ENCODE data around the gene KANK3.

Gene KANK3

GRCh38 chr19:8366121-8366581 is 23.1 kb upstream of the KANK3 start:
- no peak for TF ChIP-seq POLR2A (IDR thresholded peaks at IDR 0.05; ENCODE audit: extremely low read depth, insufficient read length)
- TF ChIP-seq CTCF (IDR thresholded peaks at IDR 0.05; ENCODE audit: low read depth, low read length), result no peak
- no peak for TF ChIP-seq MYC (IDR thresholded peaks at IDR 0.05; ENCODE audit: low read depth, low read length)
- no peak for TF ChIP-seq MAX (IDR thresholded peaks at IDR 0.05; ENCODE audit: low read depth, low read length)
- no peak for DNase-seq (ENCODE audit: low read depth)
- no peak overlapping the region for H3K4me3 ChIP-seq (ENCODE audit: low read depth, low read length)

- H3K4me3 ChIP-seq (ENCODE audit: low read depth, low read length), result peak within 1 kb of the TSS; percentile 41
- DNase-seq (ENCODE audit: low read depth), result peak; percentile 86
- TF ChIP-seq POLR2A (IDR thresholded peaks at IDR 0.05; ENCODE audit: extremely low read depth, insufficient read length) (no peak), CTCF (IDR thresholded peaks at IDR 0.05; ENCODE audit: low read depth, low read length) (no peak), MYC (IDR thresholded peaks at IDR 0.05; ENCODE audit: low read depth, low read length) (no peak), MAX (IDR thresholded peaks at IDR 0.05; ENCODE audit: low read depth, low read length) (no peak)
Observed at GRCh38 chr19:8363803-8364771, 21.0 kb upstream of the KANK3 start, which contains the start of gene ANGPTL4. Gene ANGPTL4, plus strand, starts transcription at chr19:8364155. Its CDS starts 167 bp downstream, at chr19:8364322.

GRCh38 chr19:8361921-8362793 is 19.1 kb upstream of the KANK3 start:
- no peak overlapping the region for H3K4me3 ChIP-seq (ENCODE audit: low read depth, low read length)
- DNase-seq (ENCODE audit: low read depth), result peak; percentile 44
- no peak for TF ChIP-seq POLR2A (IDR thresholded peaks at IDR 0.05; ENCODE audit: extremely low read depth, insufficient read length)
- TF ChIP-seq MAX (IDR thresholded peaks at IDR 0.05; ENCODE audit: low read depth, low read length), result no peak
- no peak for TF ChIP-seq CTCF (IDR thresholded peaks at IDR 0.05; ENCODE audit: low read depth, low read length)
- no peak for TF ChIP-seq MYC (IDR thresholded peaks at IDR 0.05; ENCODE audit: low read depth, low read length)

- TF ChIP-seq MYC (IDR thresholded peaks at IDR 0.05; ENCODE audit: low read depth, low read length) (no peak), POLR2A (IDR thresholded peaks at IDR 0.05; ENCODE audit: extremely low read depth, insufficient read length) (no peak), MAX (IDR thresholded peaks at IDR 0.05; ENCODE audit: low read depth, low read length) (no peak), CTCF (IDR thresholded peaks at IDR 0.05; ENCODE audit: low read depth, low read length) (no peak)
- H3K4me3 ChIP-seq (ENCODE audit: low read depth, low read length), result no peak overlapping the region
- no peak for DNase-seq (ENCODE audit: low read depth)
Observed at GRCh38 chr19:8360196-8360595, 17.1 kb upstream of the KANK3 start.

- no peak overlapping the region for H3K4me3 ChIP-seq (ENCODE audit: low read depth, low read length)
- TF ChIP-seq MYC (IDR thresholded peaks at IDR 0.05; ENCODE audit: low read depth, low read length) (no peak), POLR2A (IDR thresholded peaks at IDR 0.05; ENCODE audit: extremely low read depth, insufficient read length) (no peak), CTCF (IDR thresholded peaks at IDR 0.05; ENCODE audit: low read depth, low read length) (no peak), MAX (IDR thresholded peaks at IDR 0.05; ENCODE audit: low read depth, low read length) (no peak)
- DNase-seq (ENCODE audit: low read depth), result no peak
Observed at GRCh38 chr19:8358948-8359347, 15.9 kb upstream of the KANK3 start.
